SH-SY5Y (cell line): ENCODE results near the gene AKAP7.

Experiments
- GATA2 ChIP-seq: IDR thresholded peaks from 2 replicates; pipeline ENCODE4 v1.6.1; 2011; ENCODE audit warnings: mild to moderate bottlenecking, low read depth, low read length
- GATA3 ChIP-seq: IDR thresholded peaks from 2 replicates; pipeline ENCODE4 v1.6.1; 2011; ENCODE audit warnings: low read depth, mild to moderate bottlenecking, low read length, moderate library complexity

DNA sequence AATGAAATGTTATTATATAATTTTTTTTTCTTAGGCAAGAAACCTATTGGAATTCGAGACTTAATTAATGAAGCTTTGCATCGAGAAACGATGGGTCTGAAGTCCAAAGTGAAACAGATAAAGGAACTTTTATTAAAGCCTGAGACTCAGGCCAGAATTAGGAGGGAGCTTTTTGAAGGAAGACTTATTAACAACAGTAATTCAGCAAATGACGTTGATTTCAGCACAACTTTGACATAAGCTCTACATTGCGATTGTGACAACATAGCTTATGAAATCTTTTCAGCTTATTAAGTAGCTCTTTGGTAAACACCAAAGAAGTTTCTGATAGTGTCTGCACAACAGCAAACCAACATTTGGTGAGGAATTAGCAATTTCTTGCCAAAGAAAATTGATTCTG is 147.1 kb downstream of the AKAP7 start:
- TF ChIP-seq GATA2 (no peak), GATA3 (no peak)
